OCI-LY1 (cell line): ENCODE measurements around the gene CYP2F1.
"Not testable (repeated sequence)": the region's sequence is repeated elsewhere in the genome, so short reads cannot be mapped to it uniquely, and the experiment has no call there.

Experiments used
- H2AFZ ChIP-seq: fragments of 200-600 bp; sonication (generic), shearing (Covaris generic); 2 replicates; pipeline ENCODE4 v1.6.0; 2014; ENCODE audit warnings: antibody characterized with exemption, mild to moderate bottlenecking, low read length
- H3F3A ChIP-seq: fragments of 200-600 bp; sonication (generic), shearing (Covaris generic); 2 replicates; pipeline ENCODE4 v1.6.0; 2014; ENCODE audit warnings: mild to moderate bottlenecking, antibody characterized with exemption, low read length, moderate library complexity; ENCODE audit not compliant: insufficient read depth
- H3K27ac ChIP-seq: fragments of 200-600 bp; sonication (generic); 2 replicates; pipeline ENCODE4 v1.5.1; 2014; ENCODE audit warnings: low read length, mixed run types, mild to moderate bottlenecking, low read depth; ENCODE audit not compliant: poor library complexity, severe bottlenecking
- H3K27me3 ChIP-seq: fragments of 200-600 bp; sonication (generic); 2 replicates; pipeline ENCODE4 v1.6.0; 2014; ENCODE audit warnings: antibody characterized with exemption, mild to moderate bottlenecking, low read length, moderate library complexity; ENCODE audit not compliant: insufficient read depth
- H3K36me3 ChIP-seq: fragments of 200-600 bp; sonication (generic); 2 replicates; pipeline ENCODE4 v1.6.1; 2014; ENCODE audit warnings: mild to moderate bottlenecking, antibody characterized with exemption, low read length, moderate library complexity, mixed read lengths; ENCODE audit not compliant: insufficient read depth
- H3K4me1 ChIP-seq: fragments of 200-600 bp; sonication (generic); 2 replicates; pipeline ENCODE4 v1.5.1; 2014; ENCODE audit warnings: mild to moderate bottlenecking, low read length, moderate library complexity; ENCODE audit not compliant: insufficient read depth, severe bottlenecking
- H3K4me2 ChIP-seq: fragments of 200-600 bp; sonication (generic), shearing (Covaris generic); 2 replicates; pipeline ENCODE4 v1.6.1; 2014; ENCODE audit warnings: low read length
- H3K4me3 ChIP-seq: fragments of 200-600 bp; sonication (generic); 2 replicates; pipeline ENCODE4 v1.5.1; 2014; ENCODE audit warnings: low read length, low read depth, mild to moderate bottlenecking, mixed read lengths; ENCODE audit not compliant: poor library complexity, severe bottlenecking
- H3K79me2 ChIP-seq: fragments of 200-600 bp; shearing (Covaris generic); 2 replicates; pipeline ENCODE4 v1.6.1; 2016; ENCODE audit warnings: mixed run types, low read length, mixed read lengths; ENCODE audit not compliant: insufficient read depth
- H3K9ac ChIP-seq: fragments of 200-600 bp; sonication (generic), shearing (Covaris generic); 2 replicates; pipeline ENCODE4 v1.6.1; 2014; ENCODE audit warnings: mild to moderate bottlenecking, low read length, mixed read lengths
- H3K9me2 ChIP-seq: fragments of 200-600 bp; sonication (generic), shearing (Covaris generic); 2 replicates; pipeline ENCODE4 v1.6.1; 2014; ENCODE audit warnings: low read depth, mild to moderate bottlenecking, low read length, mixed read lengths
- H3K9me3 ChIP-seq: fragments of 200-600 bp; shearing (Covaris generic); 2 replicates; pipeline ENCODE4 v1.6.1; 2014; ENCODE audit warnings: low read length, mixed read lengths
- H4K20me1 ChIP-seq: fragments of 200-600 bp; sonication (generic), shearing (Covaris generic); 2 replicates; pipeline ENCODE4 v1.6.0; 2016; ENCODE audit warnings: mild to moderate bottlenecking, low read length; ENCODE audit not compliant: insufficient read depth
- EZH2 ChIP-seq: fragments of 200-600 bp; sonication (generic), shearing (Covaris generic); IDR thresholded peaks from 2 replicates; pipeline ENCODE4 v1.8.0; 2017; ENCODE audit warnings: borderline replicate concordance, mixed run types, mild to moderate bottlenecking, antibody characterized with exemption, low read length, moderate library complexity, mixed read lengths
- TF ChIP-seq, protein P1 (sequence below): fragments of 200-600 bp; sonication (generic), shearing (Covaris generic); IDR thresholded peaks from 2 replicates; pipeline ENCODE4 v1.5.1; 2017; ENCODE audit warnings: mild to moderate bottlenecking, antibody characterized with exemption, low read length, moderate library complexity, mixed read lengths

CYP2F1 gene

GRCh38 chr19:41097302-41097701 is 16.9 kb upstream of the CYP2F1 start:
- H2AFZ ChIP-seq: no peak overlapping the region
- H3K4me1 ChIP-seq: no peaks in the 10 kb centered on the region
- H3K9me3 ChIP-seq: no peaks in the 10 kb centered on the region
- TF ChIP-seq EZH2: no peak
- TF ChIP-seq, protein P1, sequence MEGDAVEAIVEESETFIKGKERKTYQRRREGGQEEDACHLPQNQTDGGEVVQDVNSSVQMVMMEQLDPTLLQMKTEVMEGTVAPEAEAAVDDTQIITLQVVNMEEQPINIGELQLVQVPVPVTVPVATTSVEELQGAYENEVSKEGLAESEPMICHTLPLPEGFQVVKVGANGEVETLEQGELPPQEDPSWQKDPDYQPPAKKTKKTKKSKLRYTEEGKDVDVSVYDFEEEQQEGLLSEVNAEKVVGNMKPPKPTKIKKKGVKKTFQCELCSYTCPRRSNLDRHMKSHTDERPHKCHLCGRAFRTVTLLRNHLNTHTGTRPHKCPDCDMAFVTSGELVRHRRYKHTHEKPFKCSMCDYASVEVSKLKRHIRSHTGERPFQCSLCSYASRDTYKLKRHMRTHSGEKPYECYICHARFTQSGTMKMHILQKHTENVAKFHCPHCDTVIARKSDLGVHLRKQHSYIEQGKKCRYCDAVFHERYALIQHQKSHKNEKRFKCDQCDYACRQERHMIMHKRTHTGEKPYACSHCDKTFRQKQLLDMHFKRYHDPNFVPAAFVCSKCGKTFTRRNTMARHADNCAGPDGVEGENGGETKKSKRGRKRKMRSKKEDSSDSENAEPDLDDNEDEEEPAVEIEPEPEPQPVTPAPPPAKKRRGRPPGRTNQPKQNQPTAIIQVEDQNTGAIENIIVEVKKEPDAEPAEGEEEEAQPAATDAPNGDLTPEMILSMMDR: no peak
- H3K4me2 ChIP-seq: no peak overlapping the region
- no peaks in the 10 kb centered on the region for H3K27me3 ChIP-seq
- H3K36me3 ChIP-seq: no peaks in the 10 kb centered on the region
- no peaks in the 10 kb centered on the region for H4K20me1 ChIP-seq
- H3K27ac ChIP-seq: no peak overlapping the region
- no peaks in the 10 kb centered on the region for H3K79me2 ChIP-seq
- H3K4me3 ChIP-seq: no peak overlapping the region
- no peaks in the 10 kb centered on the region for H3F3A ChIP-seq
- no peak overlapping the region for H3K9ac ChIP-seq
- no peaks in the 10 kb centered on the region for H3K9me2 ChIP-seq

GRCh38 chr19:41098762-41099161 is 15.5 kb upstream of the CYP2F1 start:
- Histone ChIP-seq H3K79me2 (no peaks in the 10 kb centered on the region), H3K9ac (no peak overlapping the region), H3K36me3 (no peaks in the 10 kb centered on the region), H3K27me3 (no peaks in the 10 kb centered on the region), H3K4me3 (no peak overlapping the region), H4K20me1 (no peaks in the 10 kb centered on the region), H3K27ac (no peak overlapping the region), H3K4me1 (no peaks in the 10 kb centered on the region), H3F3A (no peaks in the 10 kb centered on the region), H2AFZ (no peak overlapping the region), H3K9me2 (no peaks in the 10 kb centered on the region), H3K9me3 (no peaks in the 10 kb centered on the region), H3K4me2 (no peak overlapping the region)
- no peak for TF ChIP-seq EZH2
- TF ChIP-seq, protein P1: no peak

- H3K9ac ChIP-seq, H3K79me2 ChIP-seq, H3K27me3 ChIP-seq, H3K4me1 ChIP-seq, H3K9me2 ChIP-seq, H3F3A ChIP-seq, H3K36me3 ChIP-seq, H2AFZ ChIP-seq, H3K4me3 ChIP-seq, H3K4me2 ChIP-seq, H3K27ac ChIP-seq, H3K9me3 ChIP-seq, H4K20me1 ChIP-seq: not testable (repeated sequence)
Observed at GRCh38 chr19:41102210-41102609, 12.0 kb upstream of the CYP2F1 start.

- Histone ChIP-seq H3K9me2 (no peaks in the 10 kb centered on the region), H4K20me1 (no peaks in the 10 kb centered on the region), H3K27ac (no peak overlapping the region), H3K36me3 (no peaks in the 10 kb centered on the region), H3K9ac (no peak overlapping the region), H2AFZ (no peak overlapping the region), H3K4me3 (no peak overlapping the region), H3K4me1 (no peaks in the 10 kb centered on the region), H3F3A (no peaks in the 10 kb centered on the region), H3K79me2 (no peaks in the 10 kb centered on the region), H3K9me3 (no peaks in the 10 kb centered on the region), H3K4me2 (no peak overlapping the region), H3K27me3 (no peaks in the 10 kb centered on the region)
- no peak for TF ChIP-seq EZH2
- TF ChIP-seq, protein P1: no peak
Observed at GRCh38 chr19:41106177-41106576, 8.1 kb upstream of the CYP2F1 start.
